ENCODE measurements around the gene ZNF684.
"Not testable (repeated sequence)": the region's sequence is repeated elsewhere in the genome, so short reads cannot be mapped to it uniquely, and the experiment has no call there.

ZNF684 gene

DNA sequence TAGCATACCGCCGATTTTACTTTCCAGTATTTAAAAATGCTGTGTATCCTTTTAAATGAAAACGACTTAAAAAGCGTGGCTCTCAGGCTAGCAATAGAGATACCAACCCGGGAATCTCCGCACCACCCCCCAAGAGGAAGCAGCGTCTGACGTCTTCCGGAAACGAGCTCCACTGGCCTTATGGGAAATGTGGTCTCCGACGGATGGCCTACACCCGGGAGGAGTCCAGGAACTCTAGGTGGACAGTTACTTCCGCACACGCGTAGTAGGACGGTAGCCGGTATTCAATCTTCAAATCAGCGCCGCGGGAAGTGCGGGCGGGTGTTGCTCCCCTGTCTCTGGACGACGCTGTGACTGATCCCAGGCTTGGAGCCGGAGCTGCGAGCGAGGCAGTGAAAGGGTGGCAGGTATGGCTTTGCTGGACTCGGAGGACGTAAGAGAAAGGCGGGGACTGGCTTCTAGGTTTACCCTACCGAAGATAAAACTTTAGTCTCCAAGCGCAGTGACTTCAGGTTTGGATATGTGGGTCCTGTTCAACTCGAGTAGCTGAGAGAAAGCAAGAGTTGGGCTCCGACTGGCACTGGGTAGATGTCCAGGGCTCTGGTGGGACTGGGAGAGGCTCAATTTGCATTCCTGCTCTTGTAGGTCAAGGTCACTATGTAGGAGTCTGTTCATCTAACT is at the start of gene ZNF684:
ZNF684 (plus strand) TSS at position 257 of the 681 bp plus-strand sequence. CDS start 1,530 bp downstream, outside the sequence.
- peak; percentile 86 for DNase-seq (ENCODE audit: low spot score)

DNA sequence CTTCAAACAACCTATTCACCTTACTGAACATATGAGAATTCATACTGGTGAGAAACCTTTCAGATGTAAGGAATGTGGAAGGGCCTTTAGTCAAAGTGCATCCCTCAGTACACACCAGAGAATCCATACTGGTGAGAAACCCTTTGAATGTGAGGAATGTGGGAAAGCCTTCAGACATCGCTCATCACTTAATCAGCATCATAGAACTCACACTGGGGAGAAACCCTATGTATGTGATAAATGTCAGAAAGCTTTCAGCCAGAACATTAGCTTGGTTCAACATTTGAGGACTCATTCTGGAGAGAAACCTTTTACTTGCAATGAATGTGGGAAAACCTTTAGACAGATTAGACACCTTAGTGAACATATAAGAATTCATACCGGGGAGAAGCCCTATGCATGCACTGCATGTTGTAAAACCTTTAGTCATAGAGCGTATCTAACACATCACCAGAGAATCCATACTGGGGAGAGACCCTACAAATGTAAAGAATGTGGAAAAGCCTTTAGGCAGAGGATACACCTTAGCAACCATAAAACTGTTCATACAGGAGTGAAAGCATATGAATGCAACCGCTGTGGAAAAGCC is 36.0 kb upstream of the ZNF684 start:
- DNase-seq (ENCODE audit: low spot score), result no peak

DNA sequence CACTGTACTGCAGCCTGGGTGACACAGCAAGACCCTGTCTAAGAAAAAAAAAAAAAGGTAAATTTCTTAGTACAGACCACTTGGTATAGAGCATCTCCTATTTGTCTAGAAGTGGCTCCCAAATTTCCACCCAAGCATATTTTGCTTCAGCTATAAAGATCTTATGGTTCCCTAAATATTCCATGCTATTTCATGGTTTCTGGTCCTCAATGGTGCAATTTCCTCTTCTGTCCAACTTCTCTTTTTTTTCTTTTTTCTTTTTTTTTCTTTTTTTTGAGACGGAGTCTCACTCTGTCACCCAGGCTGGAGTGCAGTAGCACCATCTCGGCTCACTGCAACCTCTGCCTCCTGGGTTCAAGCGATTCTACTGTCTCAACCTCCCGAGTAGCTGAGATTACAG is 28.8 kb upstream of the ZNF684 start:
- not testable (repeated sequence) for DNase-seq (ENCODE audit: low spot score)

DNA sequence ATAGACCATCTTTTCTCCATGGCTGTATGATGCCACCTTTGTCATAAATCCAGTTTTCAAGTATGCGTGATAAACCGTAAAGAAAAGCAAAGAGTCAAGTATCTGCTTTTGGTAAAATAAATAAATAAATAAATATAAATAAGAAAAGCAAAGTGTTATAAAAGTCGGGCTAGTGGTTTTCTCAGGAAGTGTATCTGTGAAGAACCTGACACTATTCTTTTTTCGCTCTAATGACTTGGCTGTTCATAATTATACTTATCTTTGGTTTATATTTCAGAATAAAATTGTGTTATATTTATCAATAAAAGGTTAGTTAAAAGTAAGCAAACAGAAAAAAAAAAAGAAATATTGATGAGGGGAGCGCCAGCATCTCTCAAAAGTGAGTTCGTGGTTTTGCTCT is 23.5 kb upstream of the ZNF684 start:
- no peak for DNase-seq (ENCODE audit: low spot score)

DNA sequence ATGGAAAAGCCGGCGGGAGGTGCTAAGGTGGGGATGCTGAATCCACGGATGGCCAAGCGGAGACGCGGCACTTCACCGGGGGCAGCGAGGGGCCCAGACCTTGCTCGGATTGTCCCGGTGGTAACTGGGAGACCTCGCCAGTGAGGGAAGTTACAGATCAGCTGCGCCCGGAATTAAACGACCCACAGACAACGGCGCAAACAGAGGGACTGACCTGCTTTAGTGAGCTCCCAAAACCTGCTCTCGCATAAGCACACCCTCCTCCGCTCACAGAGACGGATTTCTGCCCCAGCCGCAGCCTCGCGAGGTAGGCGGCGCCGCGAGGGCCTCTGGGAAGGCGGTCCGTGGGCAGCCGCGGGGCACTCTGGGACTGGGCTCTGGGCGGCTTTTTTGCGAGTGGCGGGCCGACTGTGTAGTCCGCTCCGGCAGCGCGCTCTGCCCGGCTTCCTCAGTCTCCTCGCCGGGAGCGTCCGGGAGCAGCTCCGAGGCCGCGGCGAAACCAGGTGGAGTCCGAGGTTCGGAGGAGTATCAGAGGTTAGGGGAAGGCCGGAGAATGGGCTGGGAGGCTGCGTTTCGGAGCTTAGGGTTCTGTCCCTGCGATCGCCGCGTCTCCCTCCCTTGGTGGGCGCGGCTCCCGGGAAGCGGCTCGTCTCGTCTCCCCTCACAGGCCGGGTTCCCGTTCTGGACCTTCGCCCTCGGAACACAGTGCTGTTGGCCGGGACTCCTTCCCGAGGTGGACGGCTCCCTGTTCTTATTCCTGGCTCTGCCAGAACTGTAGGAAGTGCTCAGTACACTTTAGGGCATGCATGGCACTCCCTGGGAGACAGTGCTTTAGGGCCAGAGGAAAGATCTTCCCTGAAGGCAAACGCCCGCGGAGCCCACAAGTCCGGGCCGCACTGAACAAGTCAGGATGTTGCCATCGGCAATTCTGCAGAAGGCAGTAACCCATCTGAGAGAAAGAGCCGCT is 22.8 kb upstream of the ZNF684 start, which contains the start of gene EXO5:
EXO5 (plus strand) TSS at position 393 of the 967 bp plus-strand sequence. CDS start 5,778 bp downstream, outside the sequence.
- DNase-seq (ENCODE audit: low spot score), result peak; percentile 80

DNA sequence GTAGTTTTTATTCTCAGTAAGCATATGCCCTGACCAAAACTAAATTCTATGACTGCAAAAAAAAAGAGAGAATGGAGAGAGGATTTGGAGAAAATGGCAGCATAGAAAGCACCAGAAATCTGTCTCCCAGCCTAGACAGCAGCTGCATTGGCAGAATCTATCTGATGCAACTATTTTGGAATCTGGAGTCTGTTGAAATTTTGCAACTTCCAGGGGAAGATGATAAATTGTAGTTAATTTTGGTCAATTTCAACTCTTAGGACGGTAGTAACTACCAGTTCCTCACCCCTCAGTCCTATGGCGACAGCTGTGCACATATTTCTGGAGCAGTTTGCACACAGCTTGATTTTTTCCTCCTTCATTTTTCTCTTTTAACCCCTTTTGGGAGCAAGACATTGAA is 11.9 kb upstream of the ZNF684 start:
- DNase-seq (ENCODE audit: low spot score), result no peak

DNA sequence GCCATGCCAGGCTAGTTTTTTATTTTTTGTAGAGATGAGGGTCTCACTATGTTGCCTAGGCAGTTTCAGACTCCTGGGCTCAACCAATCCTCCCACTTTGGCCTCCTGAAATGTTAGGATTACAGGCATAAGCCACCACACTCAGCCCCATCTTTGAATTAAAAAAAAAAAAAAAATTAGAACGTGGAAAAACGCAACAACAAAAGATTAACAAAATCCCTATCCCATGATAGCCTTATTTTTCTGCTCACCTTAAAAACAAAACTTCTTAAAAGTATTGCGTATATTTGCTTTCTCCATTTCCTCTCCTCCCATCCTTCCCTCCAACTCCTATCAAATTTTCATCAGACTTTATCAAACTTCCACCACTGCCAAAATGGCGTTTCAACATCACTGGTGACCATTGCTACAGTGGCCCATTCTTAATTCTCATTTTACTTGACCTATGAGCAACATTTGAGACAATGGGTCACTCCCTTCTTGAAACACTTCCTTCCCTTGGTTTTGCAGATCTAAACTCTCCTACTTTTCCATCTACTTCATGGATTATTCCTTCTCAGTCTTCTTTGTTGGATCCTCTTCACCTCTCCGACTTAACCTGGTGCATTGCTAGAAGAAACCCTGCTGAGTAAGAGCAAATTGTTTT is 579 bp upstream of the ZNF684 start:
- no peak for DNase-seq (ENCODE audit: low spot score)

DNA sequence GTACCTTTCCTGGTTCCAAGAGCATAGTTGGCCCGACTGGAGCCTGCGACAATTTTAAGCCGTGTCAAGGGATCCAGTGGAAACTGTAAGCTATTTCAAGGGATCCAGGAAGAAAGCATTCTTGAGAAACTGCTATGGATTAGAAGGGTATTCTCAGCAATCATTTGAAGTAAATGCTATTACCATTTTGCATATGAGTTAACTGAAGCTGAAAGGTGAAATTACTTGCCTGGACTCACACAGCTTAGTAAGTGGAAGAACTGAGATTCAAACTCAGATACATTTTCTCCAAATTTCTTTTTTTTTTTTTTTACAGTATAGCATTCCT is 589 bp downstream of the ZNF684 start:
- no peak for DNase-seq (ENCODE audit: low spot score)

DNA sequence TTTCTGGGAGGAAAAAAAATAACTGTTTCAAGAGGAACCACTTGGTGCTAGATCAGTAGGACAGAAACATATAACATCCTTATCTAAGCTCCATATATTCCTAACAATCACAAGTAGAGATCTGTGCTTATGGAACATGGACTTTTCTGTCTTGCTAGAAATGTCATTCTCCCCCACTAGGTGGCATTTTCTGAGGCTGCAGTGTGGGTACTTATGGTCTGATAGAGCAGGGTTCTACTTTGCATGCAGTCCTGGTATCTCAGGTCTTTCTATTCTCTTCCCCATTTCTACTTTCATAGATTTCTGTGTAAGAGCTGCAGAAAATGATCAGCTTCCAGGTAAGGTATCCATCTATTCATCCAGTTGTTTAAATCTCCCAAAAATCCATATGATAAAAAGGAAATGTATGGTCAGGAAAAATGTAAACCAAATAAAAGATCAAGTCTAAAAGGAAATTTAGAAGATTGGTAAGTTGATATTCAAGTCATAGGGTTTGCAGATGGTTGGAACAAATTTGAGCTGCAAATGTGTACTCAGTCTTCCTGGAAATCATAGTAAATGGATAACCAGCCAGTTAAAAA is 1.5 kb downstream of the ZNF684 start:
- peak; percentile 44 for DNase-seq (ENCODE audit: low spot score)

DNA sequence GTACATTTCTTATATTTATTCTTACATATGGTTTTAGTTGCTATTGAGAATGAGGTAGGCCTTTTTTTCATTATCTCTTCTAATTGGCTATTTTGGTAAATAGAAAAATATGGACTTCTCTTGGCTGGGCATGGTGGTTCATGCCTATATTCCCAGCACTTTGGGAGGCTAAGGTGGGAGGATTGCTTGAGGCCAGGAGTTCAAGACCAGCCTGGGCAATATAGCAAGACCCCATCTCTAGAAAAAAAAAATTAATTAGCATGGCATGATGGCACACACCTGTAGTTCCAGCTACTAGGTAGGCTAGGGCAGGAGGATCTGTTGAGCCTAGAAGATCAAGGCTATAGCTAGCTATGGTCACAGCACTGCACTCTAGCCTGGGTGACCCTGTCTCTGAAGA is 3.2 kb downstream of the ZNF684 start:
- DNase-seq (ENCODE audit: low spot score), result no peak

DNA sequence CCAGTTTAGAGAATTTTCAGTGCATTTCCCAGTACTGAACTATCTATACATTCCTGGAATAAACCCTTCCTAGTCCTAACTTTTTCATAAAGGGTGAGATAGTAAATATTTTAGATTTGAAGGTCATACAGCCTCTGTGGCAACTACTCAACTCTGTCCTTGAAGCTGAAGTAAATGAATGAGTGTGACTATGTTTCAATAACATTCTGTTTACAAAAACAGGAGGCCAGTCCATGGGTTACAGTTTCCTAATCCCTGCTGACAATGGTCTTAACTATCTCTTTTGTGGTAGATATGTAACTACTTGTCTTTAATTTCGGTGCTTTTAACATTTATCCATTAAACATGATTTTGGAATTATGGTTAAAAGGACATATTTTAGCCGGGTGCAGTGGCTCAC is 4.3 kb downstream of the ZNF684 start:
- no peak for DNase-seq (ENCODE audit: low spot score)

DNA sequence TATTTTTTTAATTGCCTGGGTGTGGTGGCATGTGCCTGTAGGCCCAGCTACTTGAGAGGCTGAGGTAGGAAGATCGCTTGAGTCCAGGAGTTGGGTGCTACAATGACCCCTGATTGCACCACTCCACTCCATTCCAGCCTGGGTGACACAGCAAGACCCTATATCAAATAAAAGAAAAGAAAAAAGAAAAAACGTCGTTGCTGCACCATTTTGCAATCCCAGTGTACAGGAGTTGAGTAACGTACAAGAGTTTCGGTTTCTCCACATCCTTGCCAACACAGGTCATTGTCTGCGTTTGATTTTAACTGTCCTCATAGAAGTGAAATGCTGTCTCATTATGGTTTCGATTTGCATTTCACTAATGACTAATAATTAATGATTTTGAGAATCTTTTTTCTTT is 7.9 kb downstream of the ZNF684 start:
- DNase-seq (ENCODE audit: low spot score), result no peak

DNA sequence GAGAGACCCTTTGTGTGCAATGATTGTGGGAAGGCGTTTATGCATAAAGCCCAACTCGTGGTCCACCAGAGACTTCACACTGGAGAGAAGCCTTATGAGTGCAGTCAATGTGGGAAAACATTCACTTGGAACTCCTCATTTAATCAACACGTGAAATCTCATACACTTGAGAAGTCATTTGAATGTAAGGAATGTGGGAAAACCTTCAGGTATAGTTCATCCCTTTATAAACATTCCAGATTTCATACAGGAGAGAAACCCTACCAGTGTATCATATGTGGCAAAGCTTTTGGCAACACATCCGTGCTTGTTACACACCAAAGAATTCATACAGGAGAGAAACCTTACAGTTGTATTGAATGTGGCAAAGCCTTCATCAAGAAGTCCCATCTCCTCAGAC is 15.5 kb downstream of the ZNF684 start:
- no peak for DNase-seq (ENCODE audit: low spot score)

DNA sequence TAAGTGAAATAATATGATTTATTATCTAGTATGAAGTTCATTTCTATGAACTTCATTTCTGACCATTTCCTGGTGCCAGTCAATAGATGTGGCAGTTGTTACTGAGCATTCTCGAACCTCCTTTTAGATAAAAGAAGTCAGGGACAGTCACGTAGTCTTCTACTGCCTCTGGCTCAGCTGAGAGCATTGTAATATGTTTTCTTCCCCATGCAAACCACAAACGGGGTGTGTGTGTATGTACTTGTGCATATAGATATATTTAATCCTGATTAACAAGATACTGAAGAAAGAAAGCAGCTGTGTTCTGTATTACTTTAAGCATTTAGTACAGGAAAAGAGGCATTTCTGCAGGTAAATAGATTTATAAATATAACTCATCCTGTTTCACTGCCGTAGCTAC is 21.6 kb downstream of the ZNF684 start:
- no peak for DNase-seq (ENCODE audit: low spot score)

DNA sequence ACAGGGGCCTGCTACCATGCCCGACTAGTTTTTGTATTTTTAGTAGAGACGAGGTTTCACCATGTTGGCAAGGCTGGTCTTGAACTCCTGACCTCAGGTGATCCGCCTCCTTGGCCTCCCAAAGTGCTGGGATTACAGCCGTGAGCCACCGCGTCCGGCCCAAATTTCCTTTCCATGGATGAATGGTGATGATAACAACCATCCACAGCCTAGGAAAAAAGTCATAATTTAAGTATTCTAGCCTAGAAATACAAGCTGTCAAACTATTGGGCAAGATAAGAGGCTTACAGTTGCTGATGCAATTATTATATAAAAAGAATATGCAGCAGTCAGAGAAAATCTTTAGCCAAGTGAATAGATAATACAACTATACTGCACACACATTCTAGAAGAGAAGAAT is 23.4 kb downstream of the ZNF684 start:
- DNase-seq (ENCODE audit: low spot score), result not testable (repeated sequence)

DNA sequence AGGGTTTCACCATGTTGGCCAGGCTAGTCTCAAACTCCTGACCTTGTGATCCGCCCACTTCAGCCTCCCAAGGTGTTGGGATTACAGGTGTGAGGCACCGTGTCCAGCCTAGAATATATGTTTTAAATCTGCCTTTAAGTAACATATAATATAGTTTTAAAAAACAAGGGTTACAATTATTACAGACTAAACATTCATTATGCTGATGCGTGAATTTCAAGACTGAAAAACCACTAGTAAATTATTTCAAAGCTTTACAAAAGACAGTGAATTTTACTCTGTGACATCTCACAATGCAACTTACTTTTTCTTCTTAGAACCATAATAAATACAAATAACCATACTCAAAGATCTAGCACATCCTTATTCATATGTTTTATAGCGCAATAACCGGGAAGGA is 24.7 kb downstream of the ZNF684 start:
- DNase-seq (ENCODE audit: low spot score), result no peak

DNA sequence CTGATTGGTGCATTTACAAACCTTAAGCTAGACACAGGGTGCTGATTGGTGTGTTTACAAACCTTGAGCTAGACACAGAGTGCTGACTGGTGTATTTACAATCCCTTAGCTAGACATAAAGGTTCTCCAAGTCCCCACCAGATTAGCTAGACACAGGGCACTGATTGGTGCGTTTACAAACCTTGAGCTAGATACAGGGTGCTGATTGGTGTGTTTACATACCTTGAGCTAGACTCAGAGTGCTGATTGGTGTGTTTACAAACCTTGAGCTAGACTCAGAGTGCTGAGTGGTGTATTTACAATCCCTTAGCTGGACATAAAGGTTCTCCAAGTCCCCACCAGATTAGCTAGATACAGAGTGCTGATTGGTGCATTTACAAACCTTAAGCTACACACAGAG is 26.8 kb downstream of the ZNF684 start:
- not testable (repeated sequence) for DNase-seq (ENCODE audit: low spot score)

DNA sequence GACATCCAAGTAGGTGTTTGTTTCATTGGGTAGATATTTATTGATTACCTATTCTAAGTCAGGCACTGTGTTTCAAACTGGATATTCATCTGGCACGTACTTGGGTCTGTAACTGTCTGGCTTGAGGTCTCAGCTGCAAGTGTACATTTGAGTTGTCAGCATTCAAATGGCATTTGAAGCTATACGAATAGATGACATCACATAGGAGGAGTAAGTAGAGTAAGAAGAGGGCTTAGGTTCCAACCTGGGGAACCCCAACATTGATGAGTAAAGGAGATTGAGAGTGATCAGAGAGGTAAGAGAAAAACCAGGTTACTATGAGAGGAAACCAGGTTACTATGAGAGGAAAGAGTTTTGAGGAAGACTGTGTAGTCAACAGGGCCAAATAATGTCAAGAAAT is 30.7 kb downstream of the ZNF684 start:
- DNase-seq (ENCODE audit: low spot score), result no peak

DNA sequence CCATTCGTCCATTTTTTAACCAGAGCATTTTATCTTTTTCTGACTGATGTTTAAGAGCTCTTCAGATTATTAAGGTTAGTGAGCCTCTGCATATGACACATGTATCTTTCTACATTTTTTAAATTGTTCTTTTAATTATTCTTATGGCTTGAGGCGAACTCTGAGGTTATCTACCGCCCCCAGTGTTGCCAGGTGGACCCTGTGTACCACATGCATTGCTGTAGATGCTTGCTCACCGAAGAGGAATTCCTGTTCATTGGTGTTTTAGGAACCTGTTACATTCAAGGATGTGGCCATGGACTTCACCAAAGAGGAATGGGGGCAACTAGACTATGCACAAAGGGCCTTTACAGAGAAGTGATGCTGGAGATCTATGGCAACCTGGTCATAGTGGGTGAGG is 31.8 kb downstream of the ZNF684 start:
- no peak for DNase-seq (ENCODE audit: low spot score)

DNA sequence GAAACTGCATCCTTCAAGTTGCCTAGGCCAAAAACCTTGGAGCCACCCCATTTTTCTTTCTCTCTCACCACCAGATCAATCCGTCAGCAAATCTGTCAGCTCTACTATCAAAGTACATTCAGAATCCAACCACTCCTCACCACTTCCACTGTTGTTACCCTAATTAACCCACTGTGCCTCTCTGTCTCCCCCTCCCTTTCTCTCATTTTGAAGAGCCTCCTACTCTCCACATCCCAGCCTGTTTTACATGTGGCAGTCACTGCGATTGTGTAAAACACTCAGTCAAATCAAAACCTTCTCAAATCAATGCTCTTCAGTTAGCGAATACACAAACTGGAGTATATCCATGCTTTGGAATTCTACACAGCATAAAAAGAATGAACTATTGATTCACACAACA is 33.1 kb downstream of the ZNF684 start:
- DNase-seq (ENCODE audit: low spot score), result no peak

DNA sequence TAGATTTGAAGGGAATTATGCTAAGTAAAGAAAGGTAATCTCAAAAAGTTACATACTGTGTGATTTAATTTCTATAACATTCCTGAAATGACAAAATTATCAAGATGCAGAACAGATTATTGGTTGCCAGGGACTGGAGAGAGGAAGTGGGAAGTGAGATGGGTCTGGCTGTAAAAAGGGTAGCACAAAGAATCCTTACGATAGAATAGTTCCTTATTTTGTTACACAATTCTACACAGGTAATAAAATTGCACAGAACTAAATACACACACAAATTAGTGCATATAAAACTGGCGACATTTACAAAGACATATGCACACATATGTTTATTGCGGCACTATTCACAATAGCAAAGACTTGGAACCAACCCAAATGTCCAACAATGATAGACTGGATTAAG is 33.5 kb downstream of the ZNF684 start:
- no peak for DNase-seq (ENCODE audit: low spot score)

DNA sequence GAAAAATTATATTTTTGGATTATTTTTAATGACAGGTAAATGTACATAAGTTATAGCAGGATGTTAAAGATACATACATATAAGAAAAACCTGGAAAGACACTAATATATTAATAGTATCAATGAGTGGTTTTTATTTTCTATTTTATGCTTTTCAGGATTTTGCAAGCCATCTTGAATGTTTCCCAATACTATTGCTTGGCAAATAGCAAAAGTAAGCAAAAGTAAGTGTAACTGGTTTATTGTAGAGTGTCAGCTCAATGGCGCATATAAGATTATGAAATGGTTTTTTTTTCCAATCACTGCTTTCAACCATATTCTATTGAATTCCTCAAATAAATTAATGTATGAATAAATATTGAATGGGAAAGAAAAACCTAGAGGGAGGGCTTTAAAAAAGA is 36.4 kb downstream of the ZNF684 start:
- no peak for DNase-seq (ENCODE audit: low spot score)

Data from CD4-positive, alpha-beta T cell treated with Interleukin-15 for 4 hours (primary cell).